Measurements from ENCODE around the gene ARID3C.

The ARID3C gene, protein sequence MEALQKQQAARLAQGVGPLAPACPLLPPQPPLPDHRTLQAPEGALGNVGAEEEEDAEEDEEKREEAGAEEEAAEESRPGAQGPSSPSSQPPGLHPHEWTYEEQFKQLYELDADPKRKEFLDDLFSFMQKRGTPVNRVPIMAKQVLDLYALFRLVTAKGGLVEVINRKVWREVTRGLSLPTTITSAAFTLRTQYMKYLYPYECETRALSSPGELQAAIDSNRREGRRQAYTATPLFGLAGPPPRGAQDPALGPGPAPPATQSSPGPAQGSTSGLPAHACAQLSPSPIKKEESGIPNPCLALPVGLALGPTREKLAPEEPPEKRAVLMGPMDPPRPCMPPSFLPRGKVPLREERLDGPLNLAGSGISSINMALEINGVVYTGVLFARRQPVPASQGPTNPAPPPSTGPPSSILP

DNA sequence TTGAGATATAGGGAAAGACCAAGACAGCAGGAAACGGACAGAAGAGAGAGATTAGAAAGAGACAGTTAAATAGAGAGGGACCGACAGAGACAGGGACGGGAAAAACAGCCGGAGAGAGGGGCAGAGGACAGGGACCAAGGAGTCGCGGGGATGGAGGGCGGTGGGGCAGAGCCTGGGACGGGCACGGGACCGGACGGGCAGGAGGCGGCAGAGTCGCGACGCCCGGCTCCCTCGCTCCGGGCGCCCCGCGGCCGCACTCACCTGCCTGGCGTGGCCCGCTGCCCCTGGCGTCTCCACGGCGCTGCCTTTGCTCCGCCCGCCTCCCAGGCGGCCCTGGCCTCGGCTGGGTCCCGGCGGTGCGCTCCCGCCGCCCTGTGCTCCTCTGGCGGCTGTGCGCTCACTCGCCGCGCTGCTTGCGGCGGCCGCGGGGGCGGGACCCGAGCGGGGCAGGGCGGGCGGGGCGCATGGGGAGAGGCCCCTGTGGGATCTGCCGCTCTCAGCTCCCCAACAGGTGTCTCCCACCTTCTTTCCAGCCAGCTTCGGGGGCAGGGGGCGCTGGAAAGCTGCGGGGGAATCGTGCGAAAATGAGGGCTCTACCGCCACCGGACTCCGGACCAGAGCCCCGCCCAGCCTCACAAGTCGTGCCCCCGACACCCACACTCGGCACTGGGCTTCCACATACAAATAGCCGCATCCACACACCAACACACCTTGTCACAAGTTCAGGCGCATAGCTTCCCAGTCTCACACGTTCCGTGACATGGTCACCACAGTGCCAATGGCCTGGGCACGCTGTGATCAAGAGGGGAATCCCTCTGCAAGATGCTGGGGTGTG, at the start of gene ARID3C:
Gene ARID3C, minus strand, starts transcription at position 411 of the 835 bp plus-strand sequence. CDS start 1,052 bp downstream, outside the sequence.
- H3K9me3 ChIP-seq (ENCODE audit: control insufficient read depth, low read length): no peaks in the 10 kb centered on the region
- H3K4me3 ChIP-seq (ENCODE audit: low read length): no peak within 1 kb of the TSS
- H3K4me1 ChIP-seq (ENCODE audit: control insufficient read depth, insufficient read depth, low read length): peaks cover 22% of the 10 kb centered on the region
- peaks cover 75% of the 10 kb centered on the region for H3K27me3 ChIP-seq (ENCODE audit: control insufficient read depth, insufficient read depth, low read length)
- H3K36me3 ChIP-seq (ENCODE audit: control insufficient read depth, insufficient read depth, low read length): no peaks in the 10 kb centered on the region
- H3K9ac ChIP-seq (ENCODE audit: low read length): no peak within 1 kb of the TSS

DNA sequence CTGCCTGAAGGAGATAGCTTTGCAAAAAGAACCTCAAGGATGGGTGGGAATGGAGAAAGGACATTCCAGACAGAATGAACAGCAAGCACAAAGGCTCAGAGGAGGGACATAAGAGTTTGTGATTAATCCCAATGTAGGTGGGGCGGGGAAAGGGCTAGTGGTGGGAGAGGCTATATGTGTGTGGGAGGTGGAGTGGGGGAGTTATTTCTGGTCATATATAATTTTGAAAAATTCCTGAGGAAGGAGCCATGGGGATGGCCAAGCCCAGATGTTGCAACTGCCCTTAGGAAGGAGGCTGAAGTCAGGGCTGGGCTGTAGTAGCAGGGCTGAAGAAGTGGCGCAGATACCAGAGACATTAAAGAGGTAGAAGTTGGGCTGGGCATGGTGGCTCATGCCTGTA, 47.0 kb upstream of the ARID3C start:
- Histone ChIP-seq H3K36me3 (ENCODE audit: control insufficient read depth, insufficient read depth, low read length) (no peaks in the 10 kb centered on the region), H3K4me1 (ENCODE audit: control insufficient read depth, insufficient read depth, low read length) (peaks cover 4% of the 10 kb centered on the region), H3K27me3 (ENCODE audit: control insufficient read depth, insufficient read depth, low read length) (no peaks in the 10 kb centered on the region), H3K4me3 (ENCODE audit: low read length) (no peak overlapping the region), H3K9me3 (ENCODE audit: control insufficient read depth, low read length) (no peaks in the 10 kb centered on the region), H3K9ac (ENCODE audit: low read length) (no peak overlapping the region)

DNA sequence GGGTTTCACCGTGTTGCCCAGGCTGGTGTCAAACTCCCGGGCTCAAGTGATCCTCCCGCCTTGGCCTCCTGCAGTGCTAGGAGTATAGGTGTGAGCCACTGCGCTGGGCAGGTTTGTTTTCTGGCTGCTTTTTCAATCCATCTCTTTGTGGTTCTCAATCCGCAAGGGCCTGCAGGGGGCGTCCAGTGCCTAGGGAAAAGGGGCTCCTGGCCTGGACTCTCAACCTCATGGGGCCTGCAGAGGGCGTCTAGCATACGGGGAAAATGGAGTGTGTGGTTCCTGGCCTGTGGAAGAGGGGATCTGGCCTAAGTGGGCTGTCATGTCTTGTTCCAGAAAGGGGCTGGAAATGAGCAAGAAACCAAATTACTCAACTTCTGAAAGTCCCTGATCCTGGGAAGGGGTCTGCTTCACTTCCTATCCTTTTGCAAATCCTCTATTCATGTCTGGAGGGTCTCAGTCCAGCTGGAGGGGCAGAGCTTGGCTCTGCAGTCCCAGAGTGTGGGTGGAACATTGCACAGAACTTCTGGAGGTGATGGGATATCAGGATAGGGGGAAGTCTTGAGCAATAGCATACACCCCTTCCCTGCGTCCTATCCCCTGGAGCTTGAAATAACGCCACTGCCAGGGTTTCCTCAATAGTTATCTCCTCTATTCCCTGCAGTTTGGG, 46.3 kb upstream of the ARID3C start:
- H3K4me1 ChIP-seq (ENCODE audit: control insufficient read depth, insufficient read depth, low read length): peaks cover 4% of the 10 kb centered on the region

DNA sequence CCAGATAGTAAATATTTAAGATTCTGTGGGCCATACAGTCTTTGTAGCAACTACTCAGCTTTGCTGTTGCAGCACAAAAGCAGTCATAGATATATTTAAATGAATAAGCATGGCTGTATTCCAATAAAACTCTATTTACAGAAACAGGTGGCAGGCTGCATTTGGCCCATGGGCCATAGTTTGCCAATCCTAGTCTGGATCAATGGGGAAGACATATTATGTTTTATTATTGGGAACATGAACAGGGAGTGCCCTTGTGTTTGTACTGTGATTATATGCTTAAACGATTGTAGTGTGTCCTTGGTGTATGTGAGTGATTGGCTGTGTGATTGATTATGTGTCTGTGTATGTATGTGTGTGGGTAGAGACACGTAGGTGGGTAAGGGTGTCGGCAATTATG, 45.6 kb upstream of the ARID3C start:
- no peak overlapping the region for H3K9ac ChIP-seq (ENCODE audit: low read length)
- peaks cover 4% of the 10 kb centered on the region for H3K4me1 ChIP-seq (ENCODE audit: control insufficient read depth, insufficient read depth, low read length)
- no peaks in the 10 kb centered on the region for H3K27me3 ChIP-seq (ENCODE audit: control insufficient read depth, insufficient read depth, low read length)
- H3K36me3 ChIP-seq (ENCODE audit: control insufficient read depth, insufficient read depth, low read length): no peaks in the 10 kb centered on the region
- H3K4me3 ChIP-seq (ENCODE audit: low read length): no peak overlapping the region
- H3K9me3 ChIP-seq (ENCODE audit: control insufficient read depth, low read length): no peaks in the 10 kb centered on the region

More for the DNA sequence above, 46.3 kb upstream of the ARID3C start:
- Histone ChIP-seq H3K4me3 (ENCODE audit: low read length) (no peak overlapping the region), H3K36me3 (ENCODE audit: control insufficient read depth, insufficient read depth, low read length) (no peaks in the 10 kb centered on the region), H3K9me3 (ENCODE audit: control insufficient read depth, low read length) (no peaks in the 10 kb centered on the region), H3K9ac (ENCODE audit: low read length) (no peak overlapping the region), H3K27me3 (ENCODE audit: control insufficient read depth, insufficient read depth, low read length) (no peaks in the 10 kb centered on the region)

DNA sequence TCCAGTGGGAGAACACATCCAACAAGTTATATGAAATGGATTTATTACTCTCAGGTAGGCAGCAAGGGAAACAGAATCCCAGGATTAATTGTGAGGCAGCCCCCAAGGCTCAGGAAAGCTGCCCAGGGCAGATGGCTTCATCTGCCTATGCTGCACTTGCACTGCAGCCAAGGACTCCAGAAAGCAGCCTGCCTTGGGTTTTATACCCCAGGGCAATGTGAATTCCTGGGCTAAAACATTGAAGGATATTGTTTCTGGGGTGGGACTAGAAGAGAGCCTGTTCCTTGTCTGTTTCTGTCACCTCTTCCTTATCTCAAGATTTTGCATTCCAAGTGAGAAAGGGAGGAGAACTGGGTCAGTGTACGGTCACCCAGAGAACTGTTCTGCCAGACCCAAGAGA, 42.4 kb upstream of the ARID3C start:
- no peak overlapping the region for H3K9ac ChIP-seq (ENCODE audit: low read length)
- no peaks in the 10 kb centered on the region for H3K9me3 ChIP-seq (ENCODE audit: control insufficient read depth, low read length)
- H3K4me3 ChIP-seq (ENCODE audit: low read length): no peak overlapping the region
- peaks cover 4% of the 10 kb centered on the region for H3K4me1 ChIP-seq (ENCODE audit: control insufficient read depth, insufficient read depth, low read length)
- no peaks in the 10 kb centered on the region for H3K27me3 ChIP-seq (ENCODE audit: control insufficient read depth, insufficient read depth, low read length)
- no peaks in the 10 kb centered on the region for H3K36me3 ChIP-seq (ENCODE audit: control insufficient read depth, insufficient read depth, low read length)

DNA sequence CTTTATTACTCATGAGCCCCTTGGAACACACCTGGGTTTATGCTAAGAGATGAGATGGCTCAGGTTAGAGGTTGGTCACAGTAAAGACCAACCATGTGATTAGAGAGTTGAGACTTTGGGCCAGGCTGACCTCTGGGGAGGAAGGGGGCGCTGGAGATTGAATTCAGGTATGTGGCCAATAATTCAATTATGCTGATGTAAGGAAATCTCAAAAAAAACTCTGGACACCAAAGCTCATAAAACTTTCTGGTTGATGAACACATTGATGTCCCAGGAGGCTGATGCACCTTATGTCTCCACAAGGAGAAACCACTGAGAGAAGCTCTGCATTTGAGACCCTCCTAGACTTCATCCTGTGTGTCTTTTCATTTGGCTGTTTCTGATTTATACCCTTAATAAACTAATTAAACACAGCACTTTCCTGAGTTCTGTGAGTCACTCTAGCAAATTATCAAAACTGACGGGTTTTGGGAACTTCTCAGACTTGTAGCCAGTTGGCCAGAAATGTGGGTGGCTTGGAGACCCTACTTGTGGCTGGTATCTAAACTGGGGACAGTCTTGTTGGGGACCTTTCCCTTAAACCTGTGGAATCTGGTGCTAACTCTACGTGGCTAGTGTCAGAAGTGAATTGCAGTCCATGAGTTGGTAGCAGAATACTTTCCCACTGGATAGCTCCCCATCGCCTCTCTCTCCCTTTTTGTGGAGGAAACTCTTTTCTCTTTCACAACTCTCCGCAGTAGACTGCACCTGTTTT, 41.1 kb upstream of the ARID3C start:
- Histone ChIP-seq H3K4me1 (ENCODE audit: control insufficient read depth, insufficient read depth, low read length) (peaks cover 4% of the 10 kb centered on the region), H3K4me3 (ENCODE audit: low read length) (no peak overlapping the region), H3K36me3 (ENCODE audit: control insufficient read depth, insufficient read depth, low read length) (no peaks in the 10 kb centered on the region), H3K9me3 (ENCODE audit: control insufficient read depth, low read length) (no peaks in the 10 kb centered on the region), H3K27me3 (ENCODE audit: control insufficient read depth, insufficient read depth, low read length) (no peaks in the 10 kb centered on the region), H3K9ac (ENCODE audit: low read length) (no peak overlapping the region)

DNA sequence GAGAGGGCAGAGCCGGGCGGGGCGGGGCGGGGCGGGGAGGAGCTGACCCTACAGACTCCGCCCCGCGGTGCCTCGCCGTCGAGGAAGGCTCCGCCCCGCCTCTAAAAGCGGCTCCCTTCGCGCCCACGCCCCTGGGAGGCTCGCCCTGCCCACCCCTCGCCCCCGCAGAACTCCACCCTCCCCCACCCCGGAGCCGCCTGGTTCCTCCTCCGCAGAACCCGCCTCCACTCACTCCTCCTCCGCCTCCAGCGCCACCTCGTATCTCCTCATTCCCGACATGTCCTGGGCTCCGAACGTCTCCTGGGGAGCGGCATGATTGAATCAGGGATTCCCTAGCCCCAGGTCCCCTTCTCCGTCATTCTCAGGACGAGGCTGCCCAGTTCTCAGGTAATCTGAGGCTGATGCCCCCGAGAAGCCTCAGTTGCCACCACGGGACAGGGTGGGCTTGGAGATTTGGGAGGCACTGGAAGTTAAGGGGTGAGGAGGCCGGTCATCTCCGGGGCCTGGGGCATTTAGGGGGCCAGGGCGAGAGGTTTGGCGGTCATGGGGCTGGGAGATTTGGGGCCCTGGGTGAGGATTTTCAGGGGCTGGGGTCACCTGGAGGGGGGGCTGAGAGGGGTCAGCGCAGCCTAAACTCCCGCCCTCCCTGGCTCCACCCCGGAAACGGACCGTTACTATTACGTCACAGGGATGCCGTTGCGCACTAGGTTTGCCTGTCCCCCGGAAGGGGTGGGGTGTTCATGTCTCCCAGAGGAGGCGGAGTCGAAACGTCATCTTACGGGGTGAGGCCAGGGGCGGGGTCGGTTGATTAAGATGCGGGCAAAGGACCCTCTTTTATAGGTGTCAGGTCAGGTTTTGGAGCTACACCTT, 36.8 kb upstream of the ARID3C start:
- H3K4me1 ChIP-seq (ENCODE audit: control insufficient read depth, insufficient read depth, low read length): peaks cover 9% of the 10 kb centered on the region
- no peaks in the 10 kb centered on the region for H3K9me3 ChIP-seq (ENCODE audit: control insufficient read depth, low read length)
- H3K4me3 ChIP-seq (ENCODE audit: low read length): peak overlapping the region; percentile 83
- H3K27me3 ChIP-seq (ENCODE audit: control insufficient read depth, insufficient read depth, low read length): no peaks in the 10 kb centered on the region
- peak overlapping the region; percentile 80 for H3K9ac ChIP-seq (ENCODE audit: low read length)
- H3K36me3 ChIP-seq (ENCODE audit: control insufficient read depth, insufficient read depth, low read length): no peaks in the 10 kb centered on the region

DNA sequence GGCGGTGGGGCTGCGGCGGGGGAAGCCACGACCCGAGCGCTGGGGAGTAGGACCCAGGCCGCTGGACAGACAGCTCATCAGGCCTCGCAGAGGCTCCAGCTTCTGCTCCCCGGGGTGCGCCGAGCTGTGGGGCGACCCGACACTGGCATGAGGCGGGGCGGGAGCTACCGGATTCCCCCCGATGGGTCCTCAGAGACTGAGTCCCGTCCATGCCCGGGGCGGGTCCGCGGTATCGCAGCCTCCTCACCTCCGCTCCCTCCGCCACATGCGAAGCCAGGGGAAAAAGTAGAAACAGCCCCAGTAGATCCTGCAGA, 36.2 kb upstream of the ARID3C start:
- H3K9me3 ChIP-seq (ENCODE audit: control insufficient read depth, low read length): no peaks in the 10 kb centered on the region
- H3K4me1 ChIP-seq (ENCODE audit: control insufficient read depth, insufficient read depth, low read length): peaks cover 9% of the 10 kb centered on the region
- H3K9ac ChIP-seq (ENCODE audit: low read length): peak overlapping the region; percentile 1
- H3K36me3 ChIP-seq (ENCODE audit: control insufficient read depth, insufficient read depth, low read length): no peaks in the 10 kb centered on the region
- H3K4me3 ChIP-seq (ENCODE audit: low read length): no peak overlapping the region
- H3K27me3 ChIP-seq (ENCODE audit: control insufficient read depth, insufficient read depth, low read length): no peaks in the 10 kb centered on the region

DNA sequence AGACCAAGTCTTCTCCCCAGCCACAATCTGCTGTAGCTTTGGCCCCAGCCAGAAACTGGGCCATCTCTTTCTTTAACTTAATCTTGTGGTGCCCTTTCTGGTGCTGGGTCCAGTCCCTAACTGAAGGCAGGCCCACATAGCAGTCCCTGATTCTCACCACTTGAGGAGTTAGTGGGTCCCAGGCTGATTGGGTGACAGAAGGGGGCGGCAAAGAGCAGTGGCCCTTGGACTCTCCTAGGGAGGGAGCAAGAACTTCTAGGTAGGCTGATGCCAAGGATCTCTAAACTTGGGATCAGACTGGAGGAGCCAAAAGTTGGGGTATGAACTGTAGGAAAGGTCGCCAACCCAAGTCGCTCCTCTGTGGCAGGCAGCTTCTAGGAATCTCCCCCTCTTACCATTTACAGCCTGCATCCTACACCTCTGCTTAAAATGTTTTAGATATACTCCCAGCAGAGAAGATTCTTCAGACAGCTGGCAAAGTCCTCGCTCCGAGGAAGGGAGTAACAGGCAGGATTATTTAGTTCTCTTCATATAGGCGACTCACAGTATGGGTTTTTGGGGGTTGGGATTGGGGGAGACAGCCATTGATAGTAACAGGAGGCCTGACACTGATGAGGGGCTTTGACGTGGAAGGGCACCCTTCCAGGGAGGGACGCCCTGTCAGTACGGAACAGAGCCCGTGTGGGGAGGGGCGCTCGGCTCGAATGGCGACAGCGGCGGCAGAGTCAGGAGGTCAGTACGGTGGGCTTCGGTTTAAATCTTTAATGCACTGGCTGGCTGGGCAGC, 35.6 kb upstream of the ARID3C start:
- Histone ChIP-seq H3K4me3 (ENCODE audit: low read length) (peak overlapping the region; percentile 18), H3K27me3 (ENCODE audit: control insufficient read depth, insufficient read depth, low read length) (no peaks in the 10 kb centered on the region), H3K9me3 (ENCODE audit: control insufficient read depth, low read length) (no peaks in the 10 kb centered on the region), H3K9ac (ENCODE audit: low read length) (peak overlapping the region; percentile 1), H3K4me1 (ENCODE audit: control insufficient read depth, insufficient read depth, low read length) (peaks cover 9% of the 10 kb centered on the region), H3K36me3 (ENCODE audit: control insufficient read depth, insufficient read depth, low read length) (no peaks in the 10 kb centered on the region)

DNA sequence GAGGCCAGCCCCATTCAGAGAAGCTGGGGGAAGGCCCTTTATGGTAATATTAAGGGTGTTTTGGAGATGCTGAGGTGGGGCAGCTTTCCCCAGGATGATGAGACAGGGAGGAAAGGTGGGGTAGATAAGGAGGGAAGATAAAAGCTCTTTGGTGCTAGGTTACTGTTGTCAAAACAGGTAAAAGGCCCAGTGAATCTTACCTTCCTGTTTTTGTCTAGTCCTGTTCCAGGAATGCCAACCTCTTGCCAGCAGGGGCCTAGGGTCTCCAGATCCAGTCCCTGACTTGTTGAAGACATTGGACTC, 34.4 kb upstream of the ARID3C start:
- Histone ChIP-seq H3K4me3 (ENCODE audit: low read length) (no peak overlapping the region), H3K4me1 (ENCODE audit: control insufficient read depth, insufficient read depth, low read length) (peaks cover 9% of the 10 kb centered on the region), H3K27me3 (ENCODE audit: control insufficient read depth, insufficient read depth, low read length) (no peaks in the 10 kb centered on the region), H3K36me3 (ENCODE audit: control insufficient read depth, insufficient read depth, low read length) (no peaks in the 10 kb centered on the region), H3K9ac (ENCODE audit: low read length) (no peak overlapping the region), H3K9me3 (ENCODE audit: control insufficient read depth, low read length) (no peaks in the 10 kb centered on the region)
